NT2/D1 (cell line): ENCODE measurements around the gene NXPH3.
"Not testable (repeated sequence)": the region's sequence is repeated elsewhere in the genome, so short reads cannot be mapped to it uniquely, and the experiment has no call there.

Experiments used
- DNase-seq: peaks from one replicate; pipeline ENCODE4 v3.0.0-alpha.2; 2011; ENCODE audit warnings: low read depth, low spot score
- H3K27me3 ChIP-seq: 2 replicates; pipeline ENCODE4 v1.6.0; 2011; ENCODE audit warnings: mild to moderate bottlenecking; ENCODE audit not compliant: insufficient read length, insufficient read depth
- H3K36me3 ChIP-seq: 2 replicates; pipeline ENCODE4 v1.6.1; 2011; ENCODE audit warnings: mild to moderate bottlenecking, low read length, mixed read lengths; ENCODE audit not compliant: insufficient read depth, insufficient read length
- H3K4me1 ChIP-seq: 2 replicates; pipeline ENCODE4 v1.5.1; 2011; ENCODE audit not compliant: insufficient read depth, insufficient read length
- H3K4me3 ChIP-seq: 2 replicates; pipeline ENCODE4 v1.5.1; 2011; ENCODE audit warnings: low read depth; ENCODE audit not compliant: insufficient read length
- H3K9ac ChIP-seq: 2 replicates; pipeline ENCODE4 v1.6.0; 2011; ENCODE audit warnings: low read depth; ENCODE audit not compliant: insufficient read length
- H3K9me3 ChIP-seq: 2 replicates; pipeline ENCODE4 v1.5.1; 2011; ENCODE audit warnings: mild to moderate bottlenecking, low read length; ENCODE audit not compliant: insufficient read depth
- SUZ12 ChIP-seq: IDR thresholded peaks from 2 replicates; pipeline ENCODE4 v1.6.1; 2011; ENCODE audit not compliant: insufficient read length, insufficient read depth; ENCODE audit errors: extremely low read depth
- YY1 ChIP-seq: IDR thresholded peaks from 2 replicates; pipeline ENCODE4 v1.6.1; 2011; ENCODE audit not compliant: insufficient read length, insufficient read depth
- ZNF274 ChIP-seq: IDR thresholded peaks from 2 replicates; pipeline ENCODE4 v1.6.1; 2011; ENCODE audit warnings: mild to moderate bottlenecking, low read depth, low read length

Gene NXPH3

GRCh38 chr17:49557312-49558024, 18.2 kb upstream of the NXPH3 start:
- Histone ChIP-seq H3K36me3 (no peaks in the 10 kb centered on the region), H3K4me1 (peaks cover 2% of the 10 kb centered on the region), H3K9ac (no peak overlapping the region), H3K9me3 (no peaks in the 10 kb centered on the region), H3K4me3 (no peak overlapping the region), H3K27me3 (peaks cover 23% of the 10 kb centered on the region)
- TF ChIP-seq ZNF274, result no peak
- no peak for TF ChIP-seq SUZ12
- TF ChIP-seq YY1, result no peak
- peak; percentile 50 for DNase-seq

- no peak for TF ChIP-seq YY1
- Histone ChIP-seq H3K9ac (no peak overlapping the region), H3K9me3 (no peaks in the 10 kb centered on the region), H3K4me3 (no peak overlapping the region), H3K36me3 (no peaks in the 10 kb centered on the region), H3K27me3 (no peaks in the 10 kb centered on the region), H3K4me1 (peaks cover 3% of the 10 kb centered on the region)
- no peak for DNase-seq
Measured at GRCh38 chr17:49564638-49565037, 11.0 kb upstream of the NXPH3 start.

GRCh38 chr17:49565948-49566491, 9.7 kb upstream of the NXPH3 start:
- Histone ChIP-seq H3K9ac (no peak overlapping the region), H3K9me3 (peaks cover 9% of the 10 kb centered on the region; the same call in 1 of the 2 replicates)
- no peak for TF ChIP-seq SUZ12
- no peak for TF ChIP-seq ZNF274
- TF ChIP-seq YY1, result no peak

GRCh38 chr17:49566668-49567071, 9.0 kb upstream of the NXPH3 start:
- no peak for TF ChIP-seq SUZ12
- Histone ChIP-seq H3K36me3 (no peaks in the 10 kb centered on the region), H3K4me1 (peaks cover 11% of the 10 kb centered on the region), H3K9ac (no peak overlapping the region), H3K27me3 (peaks cover 9% of the 10 kb centered on the region), H3K4me3 (no peak overlapping the region), H3K9me3 (peaks cover 9% of the 10 kb centered on the region; the same call in 1 of the 2 replicates)
- DNase-seq, result no peak

More at GRCh38 chr17:49565948-49566491, 9.7 kb upstream of the NXPH3 start:
- DNase-seq, result no peak
- Histone ChIP-seq H3K4me3 (no peak overlapping the region), H3K4me1 (peaks cover 11% of the 10 kb centered on the region), H3K27me3 (peaks cover 8% of the 10 kb centered on the region), H3K36me3 (no peaks in the 10 kb centered on the region)

GRCh38 chr17:49567104-49567521, 8.6 kb upstream of the NXPH3 start:
- Histone ChIP-seq H3K4me1 (peaks cover 11% of the 10 kb centered on the region), H3K4me3 (no peak overlapping the region), H3K27me3 (peaks cover 9% of the 10 kb centered on the region), H3K9ac (no peak overlapping the region), H3K9me3 (peaks cover 9% of the 10 kb centered on the region; the same call in 1 of the 2 replicates), H3K36me3 (no peaks in the 10 kb centered on the region)
- DNase-seq, result no peak
- TF ChIP-seq SUZ12, result no peak
- TF ChIP-seq YY1, result no peak
- no peak for TF ChIP-seq ZNF274

GRCh38 chr17:49567871-49568694, 7.6 kb upstream of the NXPH3 start:
- TF ChIP-seq ZNF274, result no peak
- TF ChIP-seq YY1, result no peak
- no peak for TF ChIP-seq SUZ12
- H3K9ac ChIP-seq, result no peak overlapping the region
- no peak overlapping the region for H3K4me3 ChIP-seq
- H3K36me3 ChIP-seq, result no peaks in the 10 kb centered on the region
- peaks cover 14% of the 10 kb centered on the region for H3K4me1 ChIP-seq
- H3K9me3 ChIP-seq, result peaks cover 9% of the 10 kb centered on the region; the same call in 1 of the 2 replicates
- DNase-seq, result no peak
- H3K27me3 ChIP-seq, result peaks cover 9% of the 10 kb centered on the region

- H3K9ac ChIP-seq, H3K9me3 ChIP-seq, H3K4me3 ChIP-seq, DNase-seq, H3K36me3 ChIP-seq, H3K27me3 ChIP-seq: not testable (repeated sequence)
- H3K4me1 ChIP-seq, result peaks cover 16% of the 10 kb centered on the region
Measured at GRCh38 chr17:49568695-49569047, 7.0 kb upstream of the NXPH3 start.
